Hematopoietic multipotent progenitor cell treated with erythropoietin and hydrocortisone succinate and interleukin-3 and kit ligand, for 15 days (in vitro differentiated cells): ENCODE measurements around the gene NT5E.
"Not testable (repeated sequence)": the region's sequence is repeated elsewhere in the genome, so short reads cannot be mapped to it uniquely, and the experiment has no call there.

Experiments used
- DNase-seq: peaks from one replicate; pipeline ENCODE4 v3.0.0-alpha.2; 2015; ENCODE audit warnings: low spot score

NT5E gene

GRCh38 chr6:85493389-85493788 is 43.5 kb downstream of the NT5E start:
- DNase-seq, result no peak

GRCh38 chr6:85494547-85495536 is 45.0 kb downstream of the NT5E start:
- DNase-seq, result no peak

- DNase-seq, result no peak
These were observed 46.2 kb downstream of the NT5E start for GRCh38 chr6:85496009-85496579.

GRCh38 chr6:85496856-85497255 is 47.0 kb downstream of the NT5E start:
- DNase-seq, result no peak

GRCh38 chr6:85498596-85499258 is 48.8 kb downstream of the NT5E start:
- DNase-seq, result no peak

GRCh38 chr6:85506441-85507093 is 56.7 kb downstream of the NT5E start:
- DNase-seq, result no peak

- no peak for DNase-seq
These were observed 66.3 kb downstream of the NT5E start for GRCh38 chr6:85516168-85516567.

GRCh38 chr6:85524281-85524680 is 74.4 kb downstream of the NT5E start:
- not testable (repeated sequence) for DNase-seq

GRCh38 chr6:85537055-85537494 is 87.2 kb downstream of the NT5E start:
- peak; percentile 58 for DNase-seq

GRCh38 chr6:85544776-85545175 is 94.9 kb downstream of the NT5E start:
- no peak for DNase-seq
